Upper lobe of left lung (tissue), 6 donors: Measurements from ENCODE around the gene DLGAP1. TPM values are rescaled to one million over a fixed set of nuclear protein-coding genes. Genes with fewer than 3 reads are reported as not detected.

Experiments
- ATAC-seq, 2 donors: fragments of 200-7000 bp; cut with Tn5 transposase; one replicate each; pipeline ENCODE4 v1.9.1; 2022; ENCODE audit warnings: mild to moderate bottlenecking in 2 of 2, moderate library complexity in 2 of 2; ENCODE audit not compliant: low FRiP score in 2 of 2
- DNase-seq, 2 donors: peaks; one replicate each; pipeline ENCODE4 v3.0.0-alpha.2; 2019 to 2020
- H3K27ac ChIP-seq, 4 donors: fragments of 200-600 bp; sonication (generic); one replicate each; pipeline ENCODE4 v1.5.1; 2016 to 2019
- H3K27me3 ChIP-seq, 4 donors: fragments of 200-600 bp; sonication (generic); one replicate each; pipeline ENCODE4 v1.5.1; 2017 to 2019
- H3K36me3 ChIP-seq, 4 donors: fragments of 200-600 bp; sonication (generic); one replicate each; pipeline ENCODE4 v1.5.1; 2016 to 2019
- H3K4me1 ChIP-seq, 4 donors: fragments of 200-600 bp; sonication (generic); one replicate each; pipeline ENCODE4 v1.5.1; 2018 to 2019
- H3K4me3 ChIP-seq, 4 donors: fragments of 200-600 bp; sonication (generic); one replicate each; pipeline ENCODE4 v1.5.1; 2017 to 2019; ENCODE audit warnings: mild to moderate bottlenecking in 2 of 4, moderate library complexity in 1 of 4
- H3K9me3 ChIP-seq, 4 donors: fragments of 200-600 bp; sonication (generic); one replicate each; pipeline ENCODE4 v1.5.1; 2018 to 2019
- EP300 ChIP-seq, 4 donors: sonication (generic); formaldehyde crosslinking; IDR thresholded peaks; one replicate each; pipeline ENCODE4 v1.5.1; 2017; ENCODE audit warnings: antibody characterized with exemption in 4 of 4, control low read depth in 2 of 4
- POLR2A ChIP-seq, 4 donors: fragments of 450-650 bp; IDR thresholded peaks; one replicate each; pipeline ENCODE4 v1.5.1; 2016 to 2017; ENCODE audit warnings: antibody characterized with exemption in 4 of 4, mild to moderate bottlenecking in 2 of 4
- POLR2AphosphoS5 ChIP-seq, 2 donors: sonication (generic); formaldehyde crosslinking; IDR thresholded peaks; one replicate each; pipeline ENCODE4 v1.5.1; 2017; ENCODE audit warnings: antibody characterized with exemption in 2 of 2
- WGBS, 2 donors: methylation state at CpG; one replicate each; pipeline ENCODE4 v1.1.5; 2017 to 2018; 5-methylcytosine and 5-hydroxymethylcytosine counted together
- total RNA-seq, 6 donors: library from RNA; depleted of rRNA in 4 of 6; stranded (reverse); fragments of >200 nt in 4 of 6; gene quantifications; one replicate each; pipeline versions ENCODE4 v1.1.0 to v1.2.1, GENCODE V29; 2016 to 2021
- TF ChIP-seq, protein P1 (sequence below), 6 experiments: fragments of 450-650 bp in 4 of 6; fragments of 200-600 bp in 2 of 6; sonication (generic) in 2 of 6; IDR thresholded peaks; one replicate each; pipeline ENCODE4 v1.5.1; 2016 to 2019; ENCODE audit warnings: antibody characterized with exemption in 6 of 6
- donor health status: DM: no; HTN: no; CAD: no; lungs with moderate emphysema.
- donor health status: DM: no; HTN: yes; CAD: no; lungs with severe emphysema.

The DLGAP1 gene
- total RNA-seq, 6 donors from 2014 or later = 2.1 to 4.6 (median 3.6) TPM

- Histone ChIP-seq H3K27ac (no peak overlapping the region), H3K36me3 (no peaks in the 10 kb centered on the region), H3K9me3 (no peaks in the 10 kb centered on the region), H3K27me3 (no peaks in the 10 kb centered on the region), H3K4me1 (no peaks in the 10 kb centered on the region), H3K4me3 (no peak overlapping the region)
- 90 to 95% methylated on average over 4 of the region's 4 CpGs for WGBS, 2 donors
- DNase-seq (no peak), ATAC-seq (no peak)
- TF ChIP-seq, protein P1, sequence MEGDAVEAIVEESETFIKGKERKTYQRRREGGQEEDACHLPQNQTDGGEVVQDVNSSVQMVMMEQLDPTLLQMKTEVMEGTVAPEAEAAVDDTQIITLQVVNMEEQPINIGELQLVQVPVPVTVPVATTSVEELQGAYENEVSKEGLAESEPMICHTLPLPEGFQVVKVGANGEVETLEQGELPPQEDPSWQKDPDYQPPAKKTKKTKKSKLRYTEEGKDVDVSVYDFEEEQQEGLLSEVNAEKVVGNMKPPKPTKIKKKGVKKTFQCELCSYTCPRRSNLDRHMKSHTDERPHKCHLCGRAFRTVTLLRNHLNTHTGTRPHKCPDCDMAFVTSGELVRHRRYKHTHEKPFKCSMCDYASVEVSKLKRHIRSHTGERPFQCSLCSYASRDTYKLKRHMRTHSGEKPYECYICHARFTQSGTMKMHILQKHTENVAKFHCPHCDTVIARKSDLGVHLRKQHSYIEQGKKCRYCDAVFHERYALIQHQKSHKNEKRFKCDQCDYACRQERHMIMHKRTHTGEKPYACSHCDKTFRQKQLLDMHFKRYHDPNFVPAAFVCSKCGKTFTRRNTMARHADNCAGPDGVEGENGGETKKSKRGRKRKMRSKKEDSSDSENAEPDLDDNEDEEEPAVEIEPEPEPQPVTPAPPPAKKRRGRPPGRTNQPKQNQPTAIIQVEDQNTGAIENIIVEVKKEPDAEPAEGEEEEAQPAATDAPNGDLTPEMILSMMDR (IDR thresholded peaks at IDR 0.05) = no peak
- TF ChIP-seq EP300 (IDR thresholded peaks at IDR 0.05) (no peak), POLR2A (IDR thresholded peaks at IDR 0.05) (no peak), POLR2AphosphoS5 (IDR thresholded peaks at IDR 0.05) (no peak)
Measured at GRCh38 chr18:4252829-4253228, 202.3 kb downstream of the DLGAP1 start.

GRCh38 chr18:4251873-4252272 is 203.2 kb downstream of the DLGAP1 start:
- H3K4me1 ChIP-seq = no peaks in the 10 kb centered on the region
- no peak for DNase-seq
- 83 to 94% methylated on average over 3 of the region's 3 CpGs for WGBS, 2 donors
- H3K36me3 ChIP-seq = no peaks in the 10 kb centered on the region
- no peaks in the 10 kb centered on the region for H3K27me3 ChIP-seq
- no peaks in the 10 kb centered on the region for H3K9me3 ChIP-seq
- no peak overlapping the region for H3K27ac ChIP-seq
- no peak for TF ChIP-seq POLR2AphosphoS5 (IDR thresholded peaks at IDR 0.05)
- TF ChIP-seq POLR2A (IDR thresholded peaks at IDR 0.05) = no peak
- TF ChIP-seq, protein P1 (IDR thresholded peaks at IDR 0.05) = no peak
- TF ChIP-seq EP300 (IDR thresholded peaks at IDR 0.05) = no peak
- H3K4me3 ChIP-seq = no peak overlapping the region
- ATAC-seq = no peak

- 53 to 89% methylated on average over 2 of the region's 2 CpGs for WGBS, 2 donors
Measured at GRCh38 chr18:4251206-4251605, 203.9 kb downstream of the DLGAP1 start.

DNA sequence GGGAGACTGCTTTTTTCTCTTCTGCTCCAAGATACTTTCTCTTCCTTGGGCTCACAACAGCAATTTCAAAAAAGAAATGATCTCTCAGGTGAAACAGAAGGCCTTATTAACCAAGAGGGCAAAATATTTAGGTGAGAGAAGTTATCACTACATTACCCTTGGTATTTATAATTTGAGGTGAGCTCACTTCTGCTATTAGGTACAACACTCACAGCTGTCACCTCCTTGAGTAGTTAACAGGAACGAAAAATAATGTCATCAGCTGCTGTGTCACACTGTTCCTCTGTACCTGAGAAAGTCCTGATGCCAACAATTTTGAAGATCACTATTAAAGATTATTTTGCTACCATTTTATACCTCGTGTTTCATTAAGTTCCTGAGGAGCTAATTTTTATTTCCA is 205.0 kb downstream of the DLGAP1 start:
- H3K4me1 ChIP-seq = no peaks in the 10 kb centered on the region
- WGBS, 2 donors = 64 to 70% methylated on average over 2 of the region's 2 CpGs
- no peak for ATAC-seq

More at GRCh38 chr18:4251206-4251605, 203.9 kb downstream of the DLGAP1 start:
- H3K27me3 ChIP-seq = no peaks in the 10 kb centered on the region
- no peak for ATAC-seq
- H3K9me3 ChIP-seq = no peaks in the 10 kb centered on the region
- no peak overlapping the region for H3K4me3 ChIP-seq
- TF ChIP-seq POLR2AphosphoS5 (IDR thresholded peaks at IDR 0.05) = no peak
- no peak for TF ChIP-seq POLR2A (IDR thresholded peaks at IDR 0.05)
- TF ChIP-seq, protein P1 (IDR thresholded peaks at IDR 0.05) = no peak
- TF ChIP-seq EP300 (IDR thresholded peaks at IDR 0.05) = no peak
- DNase-seq = no peak
- H3K27ac ChIP-seq = no peak overlapping the region
- H3K4me1 ChIP-seq = no peaks in the 10 kb centered on the region
- H3K36me3 ChIP-seq = no peaks in the 10 kb centered on the region

GRCh38 chr18:4248686-4249085 is 206.4 kb downstream of the DLGAP1 start:
- no peaks in the 10 kb centered on the region for H3K9me3 ChIP-seq
- peak in 1 of 2 donors; percentile 16 for DNase-seq
- no peaks in the 10 kb centered on the region for H3K36me3 ChIP-seq
- H3K4me1 ChIP-seq = no peaks in the 10 kb centered on the region
- H3K27ac ChIP-seq = no peak overlapping the region
- H3K4me3 ChIP-seq = no peak overlapping the region
- no peaks in the 10 kb centered on the region for H3K27me3 ChIP-seq
- peak in 1 of 2 donors; percentile 40 for ATAC-seq
- no peak for TF ChIP-seq EP300 (IDR thresholded peaks at IDR 0.05)
- 87 to 88% methylated on average over 10 of the region's 10 CpGs for WGBS, 2 donors

More for the DNA sequence above, 205.0 kb downstream of the DLGAP1 start:
- Histone ChIP-seq H3K27ac (no peak overlapping the region), H3K4me3 (no peak overlapping the region), H3K9me3 (no peaks in the 10 kb centered on the region), H3K36me3 (no peaks in the 10 kb centered on the region), H3K27me3 (no peaks in the 10 kb centered on the region)
- no peak for DNase-seq
- TF ChIP-seq POLR2AphosphoS5 (IDR thresholded peaks at IDR 0.05) = no peak
- no peak for TF ChIP-seq EP300 (IDR thresholded peaks at IDR 0.05)
- TF ChIP-seq POLR2A (IDR thresholded peaks at IDR 0.05) = no peak
- TF ChIP-seq, protein P1 (IDR thresholded peaks at IDR 0.05) = no peak
